ELF-1 (cell line): ENCODE measurements around the gene GALT.
"Not testable (repeated sequence)": the region's sequence is repeated elsewhere in the genome, so short reads cannot be mapped to it uniquely, and the experiment has no call there.

Experiments used
- DNase-seq: peaks from one replicate; pipeline ENCODE4 v3.0.0-alpha.2; 2016; ENCODE audit warnings: low read depth, low spot score

GALT gene

DNA sequence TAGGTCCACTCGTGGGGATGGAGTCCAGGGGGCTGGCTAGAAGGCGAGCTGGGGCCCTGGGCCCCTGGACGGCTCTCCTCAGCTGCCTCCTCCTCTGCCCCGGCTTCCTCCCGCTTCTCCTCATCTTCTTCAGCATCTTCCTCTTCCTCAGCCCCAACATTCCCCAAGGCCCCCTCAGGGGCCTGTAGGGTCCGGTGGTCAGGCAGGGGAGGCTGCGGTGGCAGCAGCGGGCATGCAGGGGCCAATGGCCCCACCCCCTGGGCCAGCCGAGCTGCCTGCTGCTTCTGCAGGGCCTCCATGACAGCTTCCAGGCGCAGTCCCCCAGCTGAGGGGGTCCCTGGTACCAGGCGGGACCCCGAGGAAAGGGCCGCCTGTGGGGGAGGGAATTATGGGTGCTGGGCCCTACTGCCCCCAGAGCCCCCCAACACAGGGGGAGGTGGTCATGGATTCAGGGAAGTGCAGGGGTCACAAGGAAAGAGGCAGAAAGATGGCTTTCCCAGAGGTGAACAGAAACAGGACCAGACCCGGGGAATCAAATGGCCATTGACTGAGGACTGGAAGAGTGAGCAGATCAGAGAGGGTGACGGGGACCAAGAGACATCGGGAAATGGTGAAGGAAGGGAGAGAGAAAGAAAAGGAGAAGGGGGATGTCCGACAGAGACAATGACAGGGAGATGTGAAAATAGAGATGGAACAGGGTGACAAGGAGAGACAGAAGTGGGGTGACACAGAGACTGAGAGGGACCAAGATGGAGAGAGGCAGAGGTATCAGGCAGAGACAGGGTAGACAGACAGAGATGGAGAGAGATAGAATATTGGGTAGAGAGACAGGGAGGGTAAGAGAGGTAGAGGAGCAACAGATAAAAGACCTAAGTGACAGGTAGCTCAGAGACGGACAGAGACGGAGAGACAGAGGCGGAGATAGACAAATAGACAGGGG lies 18.5 kb upstream of the GALT start:
- no peak for DNase-seq

DNA sequence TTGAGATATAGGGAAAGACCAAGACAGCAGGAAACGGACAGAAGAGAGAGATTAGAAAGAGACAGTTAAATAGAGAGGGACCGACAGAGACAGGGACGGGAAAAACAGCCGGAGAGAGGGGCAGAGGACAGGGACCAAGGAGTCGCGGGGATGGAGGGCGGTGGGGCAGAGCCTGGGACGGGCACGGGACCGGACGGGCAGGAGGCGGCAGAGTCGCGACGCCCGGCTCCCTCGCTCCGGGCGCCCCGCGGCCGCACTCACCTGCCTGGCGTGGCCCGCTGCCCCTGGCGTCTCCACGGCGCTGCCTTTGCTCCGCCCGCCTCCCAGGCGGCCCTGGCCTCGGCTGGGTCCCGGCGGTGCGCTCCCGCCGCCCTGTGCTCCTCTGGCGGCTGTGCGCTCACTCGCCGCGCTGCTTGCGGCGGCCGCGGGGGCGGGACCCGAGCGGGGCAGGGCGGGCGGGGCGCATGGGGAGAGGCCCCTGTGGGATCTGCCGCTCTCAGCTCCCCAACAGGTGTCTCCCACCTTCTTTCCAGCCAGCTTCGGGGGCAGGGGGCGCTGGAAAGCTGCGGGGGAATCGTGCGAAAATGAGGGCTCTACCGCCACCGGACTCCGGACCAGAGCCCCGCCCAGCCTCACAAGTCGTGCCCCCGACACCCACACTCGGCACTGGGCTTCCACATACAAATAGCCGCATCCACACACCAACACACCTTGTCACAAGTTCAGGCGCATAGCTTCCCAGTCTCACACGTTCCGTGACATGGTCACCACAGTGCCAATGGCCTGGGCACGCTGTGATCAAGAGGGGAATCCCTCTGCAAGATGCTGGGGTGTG lies 17.6 kb upstream of the GALT start, which contains the start of gene ARID3C:
ARID3C (minus strand) TSS at position 411 of the 835 bp plus-strand sequence. CDS start 1,052 bp downstream, outside the sequence.
- no peak for DNase-seq

DNA sequence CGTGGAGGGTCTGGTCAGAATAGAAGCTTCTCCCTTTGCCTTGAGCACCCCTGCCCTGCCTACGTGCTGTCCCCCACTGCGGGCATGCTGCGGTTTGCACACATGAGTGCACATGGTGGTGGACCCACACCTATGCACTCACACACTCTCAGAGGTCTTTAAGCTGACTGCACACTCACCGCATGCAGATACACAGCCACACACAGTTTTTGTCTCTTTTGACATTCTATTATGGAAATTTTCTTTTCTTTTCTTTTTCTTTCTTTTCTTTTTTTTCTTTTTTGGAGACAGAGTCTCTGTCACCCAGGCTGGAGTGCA lies 17.0 kb upstream of the GALT start:
- DNase-seq = no peak

DNA sequence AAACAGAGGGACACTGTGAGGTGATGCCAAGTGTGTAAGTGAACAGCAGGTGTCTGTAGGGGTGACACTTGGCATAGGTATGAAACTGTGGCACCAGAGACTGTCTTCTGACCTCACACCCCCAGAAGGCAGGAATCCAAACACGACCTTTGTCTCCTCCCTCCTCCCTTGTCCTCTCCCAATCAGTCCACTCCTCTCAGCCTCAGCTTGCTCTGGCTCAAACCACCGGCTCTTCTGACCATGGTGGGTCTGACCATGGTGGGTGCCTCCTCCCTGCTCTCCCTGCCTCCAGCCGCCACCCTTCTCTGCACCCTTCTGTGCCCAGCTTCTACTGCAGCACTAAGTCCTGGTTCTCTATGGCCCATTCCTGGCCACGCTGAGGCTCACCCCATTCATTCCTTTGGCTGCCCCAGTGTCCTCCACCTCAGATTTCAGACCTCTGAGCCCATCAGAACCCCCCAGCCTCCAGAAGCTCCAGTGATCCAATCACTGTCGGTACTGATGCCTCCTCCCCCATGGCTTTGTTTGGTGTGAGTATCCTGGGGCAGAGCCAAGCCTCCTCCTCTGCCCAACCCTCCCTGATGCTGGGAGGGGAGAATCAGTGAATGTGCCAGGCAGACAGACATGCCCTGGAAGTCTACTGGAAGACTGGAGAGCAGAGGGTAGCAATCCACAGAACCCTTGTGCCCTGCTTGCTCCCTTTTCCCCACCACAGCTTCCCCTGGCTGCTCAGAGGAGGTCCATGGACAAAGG lies 15.9 kb upstream of the GALT start:
- no peak for DNase-seq

DNA sequence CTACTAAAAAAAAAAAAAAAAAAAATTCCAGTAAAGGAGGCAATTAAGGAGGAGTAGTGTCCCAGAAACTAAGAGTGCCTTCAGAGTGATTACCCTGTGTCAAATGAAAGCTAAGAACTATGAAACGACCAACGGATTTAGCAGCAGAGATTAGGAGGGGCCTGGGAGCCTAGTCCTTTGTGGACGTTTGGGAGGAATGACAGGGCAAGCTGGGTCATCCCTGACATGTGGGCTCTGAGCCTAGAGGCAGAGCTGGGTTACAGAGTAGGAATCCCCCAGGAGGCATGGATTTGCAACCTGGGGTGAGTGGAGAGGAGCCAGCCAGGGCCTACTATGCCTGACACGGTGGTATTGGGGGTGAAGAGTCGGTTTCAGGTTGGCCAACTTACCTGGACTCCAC lies 13.3 kb upstream of the GALT start:
- no peak for DNase-seq

DNA sequence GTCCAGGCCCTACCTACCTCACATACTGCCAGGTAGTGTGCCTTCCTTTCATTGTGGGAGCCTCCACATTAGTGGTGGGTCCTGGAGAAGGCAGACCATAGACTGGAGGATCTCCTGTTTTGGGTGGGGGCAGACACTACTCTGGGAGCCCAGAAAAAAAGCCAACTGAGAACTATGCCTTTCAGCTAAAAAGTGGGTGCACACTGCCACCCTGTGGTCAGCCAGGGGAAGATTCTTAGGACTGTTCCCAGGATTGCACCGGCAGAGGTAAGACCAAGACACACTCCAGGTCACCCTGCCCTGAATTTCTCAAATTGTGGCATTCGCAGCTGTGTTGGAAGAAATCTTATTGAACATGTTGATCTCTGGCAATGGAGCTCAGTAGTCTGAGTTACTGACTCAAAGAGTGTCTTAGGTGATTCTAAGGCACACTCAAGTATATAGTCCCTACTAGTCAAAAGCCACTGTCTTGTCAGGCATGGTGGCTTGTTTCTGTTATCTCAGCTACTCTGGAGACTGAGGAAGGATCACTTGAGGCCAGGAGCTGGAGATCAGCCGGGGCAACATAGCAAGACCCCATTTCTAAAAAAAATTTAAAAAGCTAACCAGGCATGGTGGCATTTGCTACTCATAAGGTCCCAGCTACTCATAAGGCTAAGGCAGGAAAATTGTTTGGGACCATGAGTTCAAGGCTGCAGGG lies 12.5 kb upstream of the GALT start:
- DNase-seq = peak; percentile 83

DNA sequence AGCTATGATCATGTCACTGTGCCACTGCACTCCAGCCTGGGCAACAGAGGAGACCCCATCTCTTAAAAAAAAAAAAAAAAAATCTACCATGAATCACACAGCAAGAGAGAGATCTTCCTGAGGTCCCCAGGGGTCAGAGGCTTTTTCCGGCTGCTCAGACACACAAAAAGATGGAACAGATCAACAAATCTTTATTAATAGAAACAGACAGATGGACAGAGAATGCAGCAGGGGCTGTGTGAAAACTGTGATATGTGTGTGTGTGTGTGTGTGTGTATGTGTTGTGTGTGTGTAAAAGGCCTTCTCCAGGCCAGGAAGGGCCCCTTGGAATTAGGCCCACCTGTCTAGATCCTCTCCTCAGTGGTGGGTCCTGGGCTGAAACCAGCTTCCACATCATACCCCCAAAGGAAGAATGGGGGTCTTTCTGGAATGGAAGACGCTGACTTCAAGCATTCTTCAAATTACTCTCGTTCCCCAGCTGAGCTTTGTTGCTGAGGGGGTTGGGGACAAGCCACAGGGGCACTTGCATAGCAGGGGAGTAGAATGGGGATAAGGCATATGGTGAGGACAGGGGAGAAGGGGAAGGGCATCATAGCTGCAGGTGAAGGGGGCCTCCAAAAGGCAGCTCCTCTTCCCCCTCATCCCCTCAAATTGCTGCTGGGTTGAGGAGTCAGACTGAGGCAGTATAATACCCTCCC lies 11.8 kb upstream of the GALT start:
- DNase-seq = no peak

DNA sequence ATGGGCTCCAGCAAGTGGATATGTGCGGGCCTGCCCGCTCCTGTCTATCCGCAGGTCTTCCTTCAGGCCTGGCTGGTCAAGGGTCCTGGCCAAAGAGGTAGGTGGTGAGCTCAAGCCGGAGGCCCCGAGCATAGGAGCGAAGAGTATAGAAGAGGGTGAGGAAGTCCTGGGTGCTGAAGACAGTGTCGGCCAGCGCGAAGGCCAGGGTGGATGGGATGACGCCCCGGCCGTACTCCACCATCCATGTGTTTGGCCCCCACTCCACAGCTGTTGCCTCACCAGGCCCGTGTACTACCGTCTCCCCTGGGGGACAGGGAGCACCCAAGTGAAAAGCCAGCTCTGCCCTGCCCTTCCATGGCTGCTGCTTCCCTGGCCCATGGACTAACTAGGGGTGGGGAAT lies 10.9 kb upstream of the GALT start:
- no peak for DNase-seq

DNA sequence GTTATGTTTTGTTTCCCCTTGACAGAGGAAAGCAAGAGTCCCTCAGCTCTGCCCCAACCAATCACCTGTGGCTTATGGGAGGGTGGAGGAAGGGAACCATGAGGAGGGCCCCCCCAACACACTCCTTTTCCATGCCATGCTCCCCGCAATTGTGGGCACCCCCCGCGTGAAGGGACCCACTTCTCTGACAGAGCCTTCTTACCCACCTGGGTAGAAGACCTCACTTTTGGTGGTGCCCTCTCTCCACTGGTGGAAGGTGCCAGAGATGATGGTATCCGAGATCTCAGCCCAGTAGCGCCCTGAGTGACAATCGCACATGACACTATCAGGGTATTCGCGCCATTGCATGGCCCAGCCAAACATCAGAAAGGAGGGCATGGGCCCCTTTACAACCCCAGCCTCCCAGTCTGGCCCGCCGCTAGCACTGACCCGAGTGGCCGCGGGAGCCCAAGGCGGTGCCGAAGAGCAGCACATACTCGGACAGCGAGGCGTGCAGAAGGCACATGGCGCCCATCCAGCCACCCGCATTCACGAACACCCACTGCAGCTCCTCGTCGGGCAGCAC lies 9.6 kb upstream of the GALT start:
- no peak for DNase-seq

DNA sequence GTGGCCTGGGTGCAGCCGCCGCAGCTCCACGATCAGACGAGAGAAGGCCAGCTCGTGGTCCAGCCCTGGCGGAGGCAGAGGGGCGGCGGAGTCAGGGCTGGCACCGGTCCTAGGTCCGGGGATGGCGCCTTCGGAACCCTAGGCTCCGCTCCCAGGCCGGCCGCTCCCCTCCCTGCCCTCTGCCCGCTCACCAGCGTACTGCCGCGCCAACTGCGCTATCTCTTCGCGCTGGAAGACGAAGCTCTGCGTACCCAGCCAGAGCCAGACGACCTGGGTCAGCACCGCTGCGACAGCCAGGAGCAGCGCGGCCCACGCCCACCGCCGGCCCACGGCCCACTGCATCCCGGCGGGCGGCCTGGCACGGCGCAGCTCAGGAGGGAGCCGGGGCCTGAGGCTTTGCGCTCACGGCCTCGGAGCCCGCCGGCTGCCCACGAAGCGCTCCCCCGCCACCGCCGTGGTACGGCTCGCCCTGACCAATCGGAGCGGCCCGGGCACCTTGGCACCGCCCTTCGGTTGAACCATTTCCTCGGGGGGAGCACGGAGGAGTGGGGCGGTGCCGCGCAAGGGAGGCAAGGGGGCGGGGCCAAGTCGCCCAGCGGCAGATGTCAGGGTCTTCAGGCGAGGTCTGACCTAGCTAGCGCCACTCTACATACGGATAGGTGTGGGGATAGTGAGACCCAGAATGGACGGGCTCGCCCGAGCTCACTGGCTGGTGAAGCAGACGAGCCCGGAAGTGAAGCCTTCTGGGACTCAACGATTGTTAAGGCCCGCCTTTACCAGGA lies 8.9 kb upstream of the GALT start, which contains the start of gene SIGMAR1:
SIGMAR1 (minus strand) TSS at position 432 of the 782 bp plus-strand sequence; CDS start at position 342, 90 bp downstream.
- DNase-seq = peak; percentile 93

DNA sequence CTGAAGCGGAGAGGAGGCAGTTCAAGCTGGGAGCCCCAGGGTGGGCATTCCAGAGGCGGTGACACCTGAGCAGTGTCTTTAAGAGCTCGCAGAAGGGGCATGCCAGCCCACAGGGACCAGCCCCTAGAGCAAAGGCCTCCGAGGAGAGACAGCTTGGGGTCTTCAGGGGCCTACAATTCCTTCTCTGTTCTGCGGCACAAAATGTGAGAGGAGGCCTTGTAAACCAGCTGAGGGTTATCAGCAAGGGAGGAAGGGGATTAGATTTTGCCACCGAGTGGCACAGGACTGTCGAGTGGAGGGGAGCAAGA lies 8.4 kb upstream of the GALT start:
- no peak for DNase-seq

DNA sequence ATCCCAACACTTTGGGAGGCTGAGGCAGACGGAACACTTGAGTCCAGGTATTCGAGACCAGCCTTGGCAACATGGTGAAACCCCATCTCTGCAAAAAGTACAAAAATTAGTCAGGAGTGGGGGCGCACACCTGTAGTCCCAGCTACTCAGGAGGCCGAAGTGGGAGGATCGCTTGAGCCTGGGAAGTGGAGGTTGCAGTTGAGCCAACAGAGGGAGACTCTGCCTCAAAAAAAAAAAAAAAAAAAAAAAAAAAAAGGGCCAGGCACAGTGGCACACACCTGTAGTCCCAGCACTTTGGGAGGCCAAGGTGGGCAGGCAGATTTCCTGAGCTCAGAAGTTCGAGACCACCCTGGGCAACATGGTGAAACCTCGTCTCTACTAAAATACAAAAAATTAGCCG lies 7.2 kb upstream of the GALT start:
- DNase-seq = not testable (repeated sequence)

DNA sequence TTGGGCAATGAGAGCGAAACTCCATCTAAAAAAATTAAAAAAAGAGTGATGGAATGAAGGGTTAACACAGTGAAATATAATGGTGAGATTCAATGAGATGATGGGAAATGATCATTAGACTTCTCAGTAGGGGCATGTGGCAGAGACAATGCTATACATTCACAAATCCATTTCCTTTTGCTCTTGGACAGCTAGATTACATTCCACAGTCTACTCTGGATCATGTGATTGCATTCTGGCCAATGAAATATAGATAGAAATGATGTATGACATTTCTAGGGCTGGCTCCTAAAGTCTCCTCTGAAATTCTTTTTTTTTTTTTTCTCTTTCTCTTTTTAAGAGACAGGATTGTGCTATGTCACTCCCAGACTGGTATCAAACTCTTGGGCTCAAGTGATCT lies 3.8 kb upstream of the GALT start:
- no peak for DNase-seq

DNA sequence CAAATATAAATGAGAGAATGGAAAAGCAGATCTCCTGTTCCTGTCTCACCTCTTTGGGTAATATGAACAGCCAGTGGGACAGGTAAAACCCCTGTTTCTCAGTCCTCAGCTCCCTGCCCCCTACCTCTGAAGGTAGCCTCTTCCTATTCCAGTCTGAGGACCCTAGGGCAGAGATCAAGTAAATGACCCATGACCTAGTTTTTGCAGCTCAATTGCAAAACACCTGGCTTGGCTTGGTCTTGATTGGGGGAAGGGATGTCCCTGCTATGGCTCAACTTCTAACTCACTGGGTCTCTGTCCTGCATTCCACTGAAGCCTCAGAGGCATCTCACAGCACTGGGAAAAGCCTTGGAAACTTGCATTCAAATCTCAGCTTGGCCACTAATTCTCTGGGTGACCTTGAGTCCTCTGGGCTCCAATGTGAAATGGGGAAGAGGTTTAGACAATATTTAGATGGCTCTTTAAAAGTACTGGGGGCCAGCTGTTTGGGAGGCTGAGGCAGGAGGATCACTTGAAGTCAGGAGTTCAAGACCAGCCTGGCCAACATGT lies 1.6 kb upstream of the GALT start:
- peak; percentile 87 for DNase-seq

DNA sequence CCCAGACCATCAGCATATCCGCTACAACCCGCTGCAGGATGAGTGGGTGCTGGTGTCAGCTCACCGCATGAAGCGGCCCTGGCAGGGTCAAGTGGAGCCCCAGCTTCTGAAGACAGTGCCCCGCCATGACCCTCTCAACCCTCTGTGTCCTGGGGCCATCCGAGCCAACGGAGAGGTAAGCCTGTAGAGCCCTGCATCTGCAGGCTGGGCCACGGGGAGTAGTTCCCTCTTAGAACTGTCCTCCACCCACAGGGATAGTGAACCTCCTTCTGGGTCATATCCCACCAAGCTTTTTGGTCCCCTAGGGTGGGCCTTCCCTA lies 569 bp downstream of the GALT start:
- DNase-seq = no peak

DNA sequence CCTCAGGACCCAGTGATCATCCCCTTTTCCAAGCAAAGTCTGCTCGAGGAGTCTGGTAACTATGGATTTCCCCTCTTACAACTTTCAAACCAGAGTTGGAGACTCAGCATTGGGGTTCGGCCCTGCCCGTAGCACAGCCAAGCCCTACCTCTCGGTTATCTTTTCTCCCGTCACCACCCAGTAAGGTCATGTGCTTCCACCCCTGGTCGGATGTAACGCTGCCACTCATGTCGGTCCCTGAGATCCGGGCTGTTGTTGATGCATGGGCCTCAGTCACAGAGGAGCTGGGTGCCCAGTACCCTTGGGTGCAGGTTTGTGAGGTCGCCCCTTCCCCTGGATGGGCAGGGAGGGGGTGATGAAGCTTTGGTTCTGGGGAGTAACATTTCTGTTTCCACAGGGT lies 1.2 kb downstream of the GALT start:
- DNase-seq = no peak

DNA sequence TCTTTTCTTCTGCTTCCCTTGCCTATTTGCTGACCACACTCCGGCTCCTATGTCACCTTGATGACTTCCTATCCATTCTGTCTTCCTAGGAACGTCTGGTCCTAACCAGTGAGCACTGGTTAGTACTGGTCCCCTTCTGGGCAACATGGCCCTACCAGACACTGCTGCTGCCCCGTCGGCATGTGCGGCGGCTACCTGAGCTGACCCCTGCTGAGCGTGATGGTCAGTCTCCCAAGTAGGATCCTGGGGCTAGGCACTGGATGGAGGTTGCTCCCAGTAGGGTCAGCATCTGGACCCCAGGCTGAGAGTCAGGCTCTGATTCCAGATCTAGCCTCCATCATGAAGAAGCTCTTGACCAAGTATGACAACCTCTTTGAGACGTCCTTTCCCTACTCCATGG lies 2.2 kb downstream of the GALT start:
- DNase-seq = no peak

DNA sequence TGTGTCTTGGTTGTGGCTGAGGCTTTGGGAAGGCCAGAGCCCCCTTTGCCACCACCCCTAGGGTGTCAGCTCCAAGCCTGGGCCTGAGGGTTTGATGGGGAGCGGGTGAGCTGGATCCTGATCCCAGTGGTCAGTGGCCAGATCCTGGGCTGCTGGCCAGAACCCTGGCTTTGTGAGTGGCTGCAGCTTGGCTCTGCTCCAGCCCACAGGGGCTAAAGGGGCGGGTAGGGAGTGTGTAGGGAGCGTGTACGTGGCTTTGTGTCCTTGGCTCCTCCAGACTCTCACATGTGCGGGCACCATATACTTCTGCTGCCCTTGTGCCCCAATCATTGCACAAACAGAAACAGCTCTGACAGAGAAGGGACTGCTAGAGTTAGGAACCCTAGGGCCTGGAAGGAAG lies 4.3 kb downstream of the GALT start:
- DNase-seq = no peak

DNA sequence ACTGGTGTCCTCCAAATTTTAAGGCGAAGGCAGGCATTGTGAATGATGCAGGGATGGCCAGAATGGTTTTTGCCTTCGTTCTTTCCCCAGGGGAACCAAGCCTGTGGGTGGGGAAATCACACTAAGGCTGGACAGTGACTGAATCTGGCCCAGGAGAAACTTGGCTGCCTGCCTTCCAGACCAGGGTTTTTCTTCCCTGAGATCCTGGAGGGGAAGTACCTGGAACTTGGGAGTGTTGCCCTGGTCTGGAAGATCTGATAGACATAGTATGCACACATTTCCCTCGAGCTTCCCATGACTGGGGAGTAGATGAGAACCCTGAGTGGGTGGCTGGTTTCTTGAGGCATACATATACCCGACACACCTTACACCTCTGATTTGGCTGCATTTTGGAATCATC lies 4.8 kb downstream of the GALT start:
- no peak for DNase-seq
